Measurements from ENCODE around the gene OS9. TPM values are rescaled to one million over a fixed set of nuclear protein-coding genes. Genes with fewer than 3 reads are reported as not detected.

OS9 gene
- total and polyA plus RNA-seq, 9 of the 15 experiments (the other 6 are each of a cell fraction or from before 2014, with no cell fraction given), result 4.6 to 105 (median 89.5) TPM

- no peak for TF ChIP-seq CEBPZ (IDR thresholded peaks at IDR 0.05; ENCODE audit: borderline replicate concordance, low read depth, low read length)
- 0 out of 2 replicates have a peak, but pooled peaks have one; percentile 26 for TF ChIP-seq HDAC2 (IDR thresholded peaks at IDR 0.05)
- TF ChIP-seq E2F5 (CRISPR knock-in tag; IDR thresholded peaks at IDR 0.05), result no peak
- no peak for TF ChIP-seq ZNF124 (CRISPR knock-in tag; IDR thresholded peaks at IDR 0.05)
- TF ChIP-seq ZNF431 (CRISPR knock-in tag; IDR thresholded peaks at IDR 0.05), result no peak
- TF ChIP-seq ZNF354B (CRISPR knock-in tag; IDR thresholded peaks at IDR 0.05), result no peak
- TF ChIP-seq, protein P1, sequence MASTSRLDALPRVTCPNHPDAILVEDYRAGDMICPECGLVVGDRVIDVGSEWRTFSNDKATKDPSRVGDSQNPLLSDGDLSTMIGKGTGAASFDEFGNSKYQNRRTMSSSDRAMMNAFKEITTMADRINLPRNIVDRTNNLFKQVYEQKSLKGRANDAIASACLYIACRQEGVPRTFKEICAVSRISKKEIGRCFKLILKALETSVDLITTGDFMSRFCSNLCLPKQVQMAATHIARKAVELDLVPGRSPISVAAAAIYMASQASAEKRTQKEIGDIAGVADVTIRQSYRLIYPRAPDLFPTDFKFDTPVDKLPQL (IDR thresholded peaks at IDR 0.05; ENCODE audit: extremely low read depth, insufficient read length), result no peak
- TF ChIP-seq RBM14 (IDR thresholded peaks at IDR 0.05; ENCODE audit: borderline replicate concordance, insufficient read depth, low read depth, low read length), result no peak
- TF ChIP-seq L3MBTL2 (IDR thresholded peaks at IDR 0.05), result no peak
- no peak for TF ChIP-seq BCL6 (CRISPR knock-in tag; IDR thresholded peaks at IDR 0.05)
- no peak for TF ChIP-seq ZNF830 (CRISPR knock-in tag; IDR thresholded peaks at IDR 0.05)
- no peak for TF ChIP-seq MBD2 (IDR thresholded peaks at IDR 0.05; ENCODE audit: borderline replicate concordance, low read depth)
- TF ChIP-seq NR4A1 (CRISPR knock-in tag; IDR thresholded peaks at IDR 0.05), result no peak
- TF ChIP-seq NR4A1 (tag; IDR thresholded peaks at IDR 0.05), result no peak
- TF ChIP-seq ATF6 (CRISPR knock-in tag; IDR thresholded peaks at IDR 0.05), result no peak
- TF ChIP-seq RBM39 (optimal IDR thresholded peaks at IDR 0.05; ENCODE audit: low read depth, low read length), result no peak
- peak in 1 of 2 experiments; percentile 77; a peak in 2 of 4 replicates for TF ChIP-seq ZNF639 (CRISPR knock-in tag; conservative IDR thresholded peaks at IDR 0.05 in 1 of 2, IDR thresholded peaks at IDR 0.05 in 1 of 2)
- TF ChIP-seq FOXJ3 (CRISPR knock-in tag; IDR thresholded peaks at IDR 0.05), result no peak
- TF ChIP-seq GABPB2 (CRISPR knock-in tag; conservative IDR thresholded peaks at IDR 0.05), result no peak
Observed at GRCh38 chr12:57754411-57755193, 60.7 kb downstream of the OS9 start, which contains the start of gene MARCHF9 (continued).
